A549 (cell line): ENCODE data around the gene TMEFF2.

ENCODE experiments used
- ATOH8 ChIP-seq: fragments of 250-450 bp; sonication (Bioruptor Pico); IDR thresholded peaks from 2 replicates; pipeline ENCODE4 v1.5.0; 2020; ENCODE audit warnings: low read depth, mild to moderate bottlenecking, moderate library complexity
- CTCF ChIP-seq: fragments of >200 bp; sonication (Bioruptor Twin); formaldehyde crosslinking; IDR thresholded peaks from 3 replicates; pipeline ENCODE4 v1.5.1; 2016
- RAD21 ChIP-seq, 2 experiments: fragments of >200 bp in 1 of 2; sonication (Bioruptor Twin) in 1 of 2; formaldehyde crosslinking in 1 of 2; IDR thresholded peaks in 1 of 2; conservative IDR thresholded peaks in 1 of 2; 2 replicates in 1 of 2; 3 replicates in 1 of 2; pipeline ENCODE4 v1.6.1; 2012 to 2018; ENCODE audit warnings: inconsistent platforms in 1 of 2
- TF ChIP-seq, protein P1 (sequence below): fragments of 200-600 bp; sonication (generic); IDR thresholded peaks from 2 replicates; pipeline ENCODE4 v1.6.1; 2016; ENCODE audit warnings: antibody characterized with exemption, mild to moderate bottlenecking, moderate library complexity

GRCh38 chr2:192082121-192082520 lies 112.6 kb downstream of the TMEFF2 start:
- no peak for TF ChIP-seq ATOH8 (CRISPR knock-in tag)
- no peak for TF ChIP-seq CTCF
- TF ChIP-seq RAD21 (conservative IDR thresholded peaks at IDR 0.05 in 1 of 2, IDR thresholded peaks at IDR 0.05 in 1 of 2), result no peak
- TF ChIP-seq, protein P1, sequence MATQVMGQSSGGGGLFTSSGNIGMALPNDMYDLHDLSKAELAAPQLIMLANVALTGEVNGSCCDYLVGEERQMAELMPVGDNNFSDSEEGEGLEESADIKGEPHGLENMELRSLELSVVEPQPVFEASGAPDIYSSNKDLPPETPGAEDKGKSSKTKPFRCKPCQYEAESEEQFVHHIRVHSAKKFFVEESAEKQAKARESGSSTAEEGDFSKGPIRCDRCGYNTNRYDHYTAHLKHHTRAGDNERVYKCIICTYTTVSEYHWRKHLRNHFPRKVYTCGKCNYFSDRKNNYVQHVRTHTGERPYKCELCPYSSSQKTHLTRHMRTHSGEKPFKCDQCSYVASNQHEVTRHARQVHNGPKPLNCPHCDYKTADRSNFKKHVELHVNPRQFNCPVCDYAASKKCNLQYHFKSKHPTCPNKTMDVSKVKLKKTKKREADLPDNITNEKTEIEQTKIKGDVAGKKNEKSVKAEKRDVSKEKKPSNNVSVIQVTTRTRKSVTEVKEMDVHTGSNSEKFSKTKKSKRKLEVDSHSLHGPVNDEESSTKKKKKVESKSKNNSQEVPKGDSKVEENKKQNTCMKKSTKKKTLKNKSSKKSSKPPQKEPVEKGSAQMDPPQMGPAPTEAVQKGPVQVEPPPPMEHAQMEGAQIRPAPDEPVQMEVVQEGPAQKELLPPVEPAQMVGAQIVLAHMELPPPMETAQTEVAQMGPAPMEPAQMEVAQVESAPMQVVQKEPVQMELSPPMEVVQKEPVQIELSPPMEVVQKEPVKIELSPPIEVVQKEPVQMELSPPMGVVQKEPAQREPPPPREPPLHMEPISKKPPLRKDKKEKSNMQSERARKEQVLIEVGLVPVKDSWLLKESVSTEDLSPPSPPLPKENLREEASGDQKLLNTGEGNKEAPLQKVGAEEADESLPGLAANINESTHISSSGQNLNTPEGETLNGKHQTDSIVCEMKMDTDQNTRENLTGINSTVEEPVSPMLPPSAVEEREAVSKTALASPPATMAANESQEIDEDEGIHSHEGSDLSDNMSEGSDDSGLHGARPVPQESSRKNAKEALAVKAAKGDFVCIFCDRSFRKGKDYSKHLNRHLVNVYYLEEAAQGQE, result no peak
